ENCODE data around the gene TMUB1.

DNA sequence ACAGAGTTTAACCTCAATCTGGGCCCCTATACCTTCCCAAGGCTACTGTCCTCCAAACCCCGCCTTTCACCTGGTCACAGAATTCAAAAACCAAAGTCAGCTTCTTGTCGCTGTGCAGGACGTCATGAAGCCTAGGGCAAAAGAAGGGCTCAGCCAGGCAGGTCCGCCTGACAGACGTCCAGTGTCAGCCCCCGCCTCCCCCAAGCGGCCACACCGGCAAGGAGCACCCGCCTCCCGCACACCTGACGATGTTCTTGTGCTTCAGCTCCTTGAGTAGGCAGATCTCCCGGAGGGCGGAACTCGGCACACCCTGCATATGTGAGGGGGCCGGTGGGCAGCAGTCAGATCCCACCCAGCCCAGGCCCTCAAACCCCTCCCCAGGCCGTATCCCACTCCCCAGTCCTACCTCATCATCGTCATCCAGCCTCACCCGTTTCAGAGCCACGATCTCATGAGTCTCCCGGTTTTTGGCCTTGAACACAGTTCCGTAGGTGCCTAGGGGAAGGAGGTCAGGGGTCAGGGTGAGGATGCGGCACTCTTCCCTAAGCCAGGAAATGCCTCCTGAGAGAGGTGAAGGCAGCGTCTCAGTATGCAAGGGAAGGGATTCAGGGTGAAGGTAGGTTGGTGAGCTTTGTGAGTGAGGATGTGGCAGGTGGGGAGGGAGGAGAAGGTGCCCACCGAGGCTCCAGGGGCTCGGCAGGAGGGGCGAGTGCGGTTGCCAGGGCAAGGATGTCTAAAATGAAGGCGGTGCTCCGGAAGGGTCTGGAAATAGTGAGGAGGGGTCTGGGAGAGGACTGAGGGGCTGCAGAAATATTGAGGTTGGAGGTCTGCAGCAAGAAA lies 26.4 kb downstream of the TMUB1 start:
- TF ChIP-seq, protein P1, sequence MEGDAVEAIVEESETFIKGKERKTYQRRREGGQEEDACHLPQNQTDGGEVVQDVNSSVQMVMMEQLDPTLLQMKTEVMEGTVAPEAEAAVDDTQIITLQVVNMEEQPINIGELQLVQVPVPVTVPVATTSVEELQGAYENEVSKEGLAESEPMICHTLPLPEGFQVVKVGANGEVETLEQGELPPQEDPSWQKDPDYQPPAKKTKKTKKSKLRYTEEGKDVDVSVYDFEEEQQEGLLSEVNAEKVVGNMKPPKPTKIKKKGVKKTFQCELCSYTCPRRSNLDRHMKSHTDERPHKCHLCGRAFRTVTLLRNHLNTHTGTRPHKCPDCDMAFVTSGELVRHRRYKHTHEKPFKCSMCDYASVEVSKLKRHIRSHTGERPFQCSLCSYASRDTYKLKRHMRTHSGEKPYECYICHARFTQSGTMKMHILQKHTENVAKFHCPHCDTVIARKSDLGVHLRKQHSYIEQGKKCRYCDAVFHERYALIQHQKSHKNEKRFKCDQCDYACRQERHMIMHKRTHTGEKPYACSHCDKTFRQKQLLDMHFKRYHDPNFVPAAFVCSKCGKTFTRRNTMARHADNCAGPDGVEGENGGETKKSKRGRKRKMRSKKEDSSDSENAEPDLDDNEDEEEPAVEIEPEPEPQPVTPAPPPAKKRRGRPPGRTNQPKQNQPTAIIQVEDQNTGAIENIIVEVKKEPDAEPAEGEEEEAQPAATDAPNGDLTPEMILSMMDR (IDR thresholded peaks at IDR 0.05), result no peak
- TF ChIP-seq POLR2A (IDR thresholded peaks at IDR 0.05), result no peak
